Measurements from ENCODE around the gene SERPINA7.
"Not testable (repeated sequence)": the region's sequence is repeated elsewhere in the genome, so short reads cannot be mapped to it uniquely, and the experiment has no call there.

The SERPINA7 gene

DNA sequence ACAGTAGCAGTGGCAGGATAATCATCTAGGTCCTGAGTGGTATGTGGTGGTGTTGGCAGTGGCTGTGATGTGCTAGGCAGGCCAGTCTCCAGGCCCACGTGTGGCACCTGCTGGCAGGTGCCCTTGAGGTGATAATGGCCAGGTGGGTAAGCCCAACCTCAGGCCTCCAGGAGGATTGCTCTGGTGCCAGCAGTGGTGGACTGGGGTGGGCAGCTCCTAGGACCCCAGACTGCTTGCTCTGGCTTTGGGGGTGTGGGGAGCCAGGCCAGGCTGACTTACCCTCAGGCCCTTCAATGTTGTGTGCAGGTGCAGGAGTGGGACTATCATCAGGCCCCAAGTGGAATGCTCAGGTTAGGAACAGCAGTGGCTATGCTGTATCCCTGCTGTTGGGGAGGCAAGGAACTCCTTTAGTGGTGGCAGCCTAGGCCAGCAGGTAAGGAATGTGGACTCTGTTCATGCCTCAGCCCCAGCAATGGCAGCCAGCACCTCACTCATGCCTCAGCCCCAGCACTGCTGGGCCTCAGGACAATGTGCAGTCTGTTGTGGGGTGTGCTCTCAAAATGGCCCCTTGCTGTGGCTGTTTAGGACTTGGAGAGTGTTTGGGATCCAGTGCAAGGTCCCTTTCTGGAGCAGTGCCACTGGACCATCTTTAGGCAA is 24.3 kb downstream of the SERPINA7 start:
- Histone ChIP-seq H3K9me3 (ENCODE audit: control insufficient read depth, insufficient read depth, low read length) (peaks cover 16% of the 10 kb centered on the region), H3K4me3 (ENCODE audit: low read depth, low read length) (no peak overlapping the region), H3K27me3 (ENCODE audit: control insufficient read depth, insufficient read depth, low read length) (no peaks in the 10 kb centered on the region), H3K27ac (ENCODE audit: low read depth, low read length) (no peak overlapping the region), H3K36me3 (ENCODE audit: control insufficient read depth, insufficient read depth, low read length) (no peaks in the 10 kb centered on the region), H3K4me1 (ENCODE audit: control insufficient read depth, insufficient read depth, low read length) (no peaks in the 10 kb centered on the region), H3K9ac (ENCODE audit: low read depth, low read length) (no peak overlapping the region)

GRCh38 chrX:106009145-106009544 is 29.4 kb downstream of the SERPINA7 start:
- Histone ChIP-seq H3K4me1 (ENCODE audit: control insufficient read depth, insufficient read depth, low read length) (no peaks in the 10 kb centered on the region), H3K27me3 (ENCODE audit: control insufficient read depth, insufficient read depth, low read length) (no peaks in the 10 kb centered on the region), H3K9ac (ENCODE audit: low read depth, low read length) (no peak overlapping the region), H3K27ac (ENCODE audit: low read depth, low read length) (no peak overlapping the region), H3K4me3 (ENCODE audit: low read depth, low read length) (no peak overlapping the region), H3K36me3 (ENCODE audit: control insufficient read depth, insufficient read depth, low read length) (no peaks in the 10 kb centered on the region), H3K9me3 (ENCODE audit: control insufficient read depth, insufficient read depth, low read length) (peaks cover 16% of the 10 kb centered on the region)

GRCh38 chrX:106007815-106008214 is 30.7 kb downstream of the SERPINA7 start:
- Histone ChIP-seq H3K27ac (ENCODE audit: low read depth, low read length) (no peak overlapping the region), H3K9me3 (ENCODE audit: control insufficient read depth, insufficient read depth, low read length) (peaks cover 9% of the 10 kb centered on the region), H3K36me3 (ENCODE audit: control insufficient read depth, insufficient read depth, low read length) (no peaks in the 10 kb centered on the region), H3K4me3 (ENCODE audit: low read depth, low read length) (no peak overlapping the region), H3K27me3 (ENCODE audit: control insufficient read depth, insufficient read depth, low read length) (no peaks in the 10 kb centered on the region), H3K4me1 (ENCODE audit: control insufficient read depth, insufficient read depth, low read length) (no peaks in the 10 kb centered on the region), H3K9ac (ENCODE audit: low read depth, low read length) (no peak overlapping the region)

- Histone ChIP-seq H3K4me1 (ENCODE audit: control insufficient read depth, insufficient read depth, low read length) (no peaks in the 10 kb centered on the region), H3K27ac (ENCODE audit: low read depth, low read length) (no peak overlapping the region), H3K36me3 (ENCODE audit: control insufficient read depth, insufficient read depth, low read length) (no peaks in the 10 kb centered on the region), H3K9ac (ENCODE audit: low read depth, low read length) (no peak overlapping the region), H3K4me3 (ENCODE audit: low read depth, low read length) (no peak overlapping the region), H3K9me3 (ENCODE audit: control insufficient read depth, insufficient read depth, low read length) (no peaks in the 10 kb centered on the region), H3K27me3 (ENCODE audit: control insufficient read depth, insufficient read depth, low read length) (no peaks in the 10 kb centered on the region)
These were observed 32.8 kb downstream of the SERPINA7 start for GRCh38 chrX:106005684-106006083.

- not testable (repeated sequence) for H3K27me3 ChIP-seq (ENCODE audit: control insufficient read depth, insufficient read depth, low read length); H3K27ac ChIP-seq (ENCODE audit: low read depth, low read length); H3K4me1 ChIP-seq (ENCODE audit: control insufficient read depth, insufficient read depth, low read length); H3K36me3 ChIP-seq (ENCODE audit: control insufficient read depth, insufficient read depth, low read length); H3K9ac ChIP-seq (ENCODE audit: low read depth, low read length); H3K9me3 ChIP-seq (ENCODE audit: control insufficient read depth, insufficient read depth, low read length); H3K4me3 ChIP-seq (ENCODE audit: low read depth, low read length)
These were observed 37.9 kb downstream of the SERPINA7 start for GRCh38 chrX:106000609-106001008.

- Histone ChIP-seq H3K4me1 (ENCODE audit: control insufficient read depth, insufficient read depth, low read length) (no peaks in the 10 kb centered on the region), H3K9ac (ENCODE audit: low read depth, low read length) (no peak overlapping the region; the same call in 1 of the 2 replicates), H3K9me3 (ENCODE audit: control insufficient read depth, insufficient read depth, low read length) (no peaks in the 10 kb centered on the region), H3K4me3 (ENCODE audit: low read depth, low read length) (no peak overlapping the region), H3K27ac (ENCODE audit: low read depth, low read length) (no peak overlapping the region), H3K27me3 (ENCODE audit: control insufficient read depth, insufficient read depth, low read length) (no peaks in the 10 kb centered on the region), H3K36me3 (ENCODE audit: control insufficient read depth, insufficient read depth, low read length) (no peaks in the 10 kb centered on the region)
These were observed 38.3 kb downstream of the SERPINA7 start for GRCh38 chrX:106000203-106000602.

- Histone ChIP-seq H3K4me1 (ENCODE audit: control insufficient read depth, insufficient read depth, low read length) (no peaks in the 10 kb centered on the region), H3K9ac (ENCODE audit: low read depth, low read length) (no peak overlapping the region), H3K36me3 (ENCODE audit: control insufficient read depth, insufficient read depth, low read length) (no peaks in the 10 kb centered on the region), H3K27ac (ENCODE audit: low read depth, low read length) (no peak overlapping the region), H3K9me3 (ENCODE audit: control insufficient read depth, insufficient read depth, low read length) (no peaks in the 10 kb centered on the region), H3K4me3 (ENCODE audit: low read depth, low read length) (no peak overlapping the region), H3K27me3 (ENCODE audit: control insufficient read depth, insufficient read depth, low read length) (no peaks in the 10 kb centered on the region)
These were observed 39.2 kb downstream of the SERPINA7 start for GRCh38 chrX:105999294-105999693.

DNA sequence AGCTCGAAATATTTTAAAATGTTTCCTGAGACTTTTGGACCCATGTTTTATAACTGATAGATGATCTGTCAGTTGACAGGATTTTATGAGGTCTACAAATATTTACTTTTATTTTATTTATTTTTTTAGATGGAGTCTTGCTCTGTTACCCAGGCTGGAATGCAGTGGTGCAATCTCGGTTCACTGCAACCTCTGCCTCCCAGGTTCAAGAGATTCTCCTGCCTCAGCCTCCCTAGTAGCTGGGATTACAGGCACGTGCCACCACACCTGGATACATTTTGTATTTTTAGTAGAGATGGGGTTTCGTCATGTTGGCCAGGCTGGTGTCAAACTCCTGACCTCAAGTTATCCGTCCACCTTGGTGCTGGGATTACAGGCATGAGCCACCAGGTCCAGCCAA is 50.0 kb downstream of the SERPINA7 start:
- H3K27ac ChIP-seq (ENCODE audit: low read depth, low read length); H3K36me3 ChIP-seq (ENCODE audit: control insufficient read depth, insufficient read depth, low read length); H3K27me3 ChIP-seq (ENCODE audit: control insufficient read depth, insufficient read depth, low read length); H3K9ac ChIP-seq (ENCODE audit: low read depth, low read length); H3K9me3 ChIP-seq (ENCODE audit: control insufficient read depth, insufficient read depth, low read length); H3K4me1 ChIP-seq (ENCODE audit: control insufficient read depth, insufficient read depth, low read length); H3K4me3 ChIP-seq (ENCODE audit: low read depth, low read length): not testable (repeated sequence)
